ENCODE measurements around the gene PRRT2.

GRCh38 chr16:29860218-29860617 lies 48.2 kb downstream of the PRRT2 start:
- TF ChIP-seq SP1 (IDR thresholded peaks at IDR 0.05; ENCODE audit: low read depth, low read length) = no peak
- TF ChIP-seq CTCF (IDR thresholded peaks at IDR 0.05 in 2 of 3, conservative IDR thresholded peaks at IDR 0.05 in 1 of 3; ENCODE audit: control insufficient read depth in 2 of 3, extremely low read depth in 1 of 3, insufficient read depth in 1 of 3, low read depth in 3 of 3, low read length in 3 of 3) = no peak
- TF ChIP-seq, protein P1, sequence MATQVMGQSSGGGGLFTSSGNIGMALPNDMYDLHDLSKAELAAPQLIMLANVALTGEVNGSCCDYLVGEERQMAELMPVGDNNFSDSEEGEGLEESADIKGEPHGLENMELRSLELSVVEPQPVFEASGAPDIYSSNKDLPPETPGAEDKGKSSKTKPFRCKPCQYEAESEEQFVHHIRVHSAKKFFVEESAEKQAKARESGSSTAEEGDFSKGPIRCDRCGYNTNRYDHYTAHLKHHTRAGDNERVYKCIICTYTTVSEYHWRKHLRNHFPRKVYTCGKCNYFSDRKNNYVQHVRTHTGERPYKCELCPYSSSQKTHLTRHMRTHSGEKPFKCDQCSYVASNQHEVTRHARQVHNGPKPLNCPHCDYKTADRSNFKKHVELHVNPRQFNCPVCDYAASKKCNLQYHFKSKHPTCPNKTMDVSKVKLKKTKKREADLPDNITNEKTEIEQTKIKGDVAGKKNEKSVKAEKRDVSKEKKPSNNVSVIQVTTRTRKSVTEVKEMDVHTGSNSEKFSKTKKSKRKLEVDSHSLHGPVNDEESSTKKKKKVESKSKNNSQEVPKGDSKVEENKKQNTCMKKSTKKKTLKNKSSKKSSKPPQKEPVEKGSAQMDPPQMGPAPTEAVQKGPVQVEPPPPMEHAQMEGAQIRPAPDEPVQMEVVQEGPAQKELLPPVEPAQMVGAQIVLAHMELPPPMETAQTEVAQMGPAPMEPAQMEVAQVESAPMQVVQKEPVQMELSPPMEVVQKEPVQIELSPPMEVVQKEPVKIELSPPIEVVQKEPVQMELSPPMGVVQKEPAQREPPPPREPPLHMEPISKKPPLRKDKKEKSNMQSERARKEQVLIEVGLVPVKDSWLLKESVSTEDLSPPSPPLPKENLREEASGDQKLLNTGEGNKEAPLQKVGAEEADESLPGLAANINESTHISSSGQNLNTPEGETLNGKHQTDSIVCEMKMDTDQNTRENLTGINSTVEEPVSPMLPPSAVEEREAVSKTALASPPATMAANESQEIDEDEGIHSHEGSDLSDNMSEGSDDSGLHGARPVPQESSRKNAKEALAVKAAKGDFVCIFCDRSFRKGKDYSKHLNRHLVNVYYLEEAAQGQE (IDR thresholded peaks at IDR 0.05; ENCODE audit: low read depth, low read length) = no peak
- no peak for TF ChIP-seq MXI1 (IDR thresholded peaks at IDR 0.05; ENCODE audit: low read depth, low read length)
- TF ChIP-seq NFXL1 (IDR thresholded peaks at IDR 0.05; ENCODE audit: borderline replicate concordance) = no peak
- TF ChIP-seq TCF3 (IDR thresholded peaks at IDR 0.05; ENCODE audit: borderline replicate concordance, insufficient read depth, low read depth, low read length) = no peak
- no peak for TF ChIP-seq ESRRA (IDR thresholded peaks at IDR 0.05; ENCODE audit: low read length)
- TF ChIP-seq ZNF24 (IDR thresholded peaks at IDR 0.05) = no peak
- TF ChIP-seq SREBF2 (IDR thresholded peaks at IDR 0.05; ENCODE audit: low read length) = no peak
- no peak for TF ChIP-seq JUND (IDR thresholded peaks at IDR 0.05; ENCODE audit: low read depth, low read length)
- TF ChIP-seq CREM (IDR thresholded peaks at IDR 0.05; ENCODE audit: low read depth) = no peak
- TF ChIP-seq ZZZ3 (IDR thresholded peaks at IDR 0.05; ENCODE audit: control insufficient read depth, insufficient read length, low read depth) = no peak
- no peak for TF ChIP-seq MAX (IDR thresholded peaks at IDR 0.05; ENCODE audit: low read depth, low read length)

All from GM12878 (cell line).